ENCODE results near the gene APBB1.

Gene APBB1

GRCh38 chr11:6390718-6391469, 28.0 kb downstream of the APBB1 start:
- peaks cover 9% of the 10 kb centered on the region for H3K27me3 ChIP-seq (ENCODE audit: insufficient read depth, insufficient read length)
- no peaks in the 10 kb centered on the region for H3K9me3 ChIP-seq (ENCODE audit: insufficient read depth, low read length)
- peak overlapping the region; percentile 84 for H3K9ac ChIP-seq (ENCODE audit: insufficient read length, low read depth)
- H3K4me1 ChIP-seq (ENCODE audit: insufficient read depth, insufficient read length), result peaks cover 6% of the 10 kb centered on the region
- TF ChIP-seq SUZ12 (IDR thresholded peaks at IDR 0.05; ENCODE audit: extremely low read depth, insufficient read depth, insufficient read length) (no peak), YY1 (IDR thresholded peaks at IDR 0.05; ENCODE audit: insufficient read depth, insufficient read length) (no peak), ZNF274 (IDR thresholded peaks at IDR 0.05; ENCODE audit: low read depth, low read length) (no peak)
- peak overlapping the region; percentile 63 for H3K4me3 ChIP-seq (ENCODE audit: insufficient read length, low read depth)
- no peak for DNase-seq (ENCODE audit: low read depth, low spot score)
- peaks cover 21% of the 10 kb centered on the region for H3K36me3 ChIP-seq (ENCODE audit: insufficient read depth, insufficient read length, low read length)

- TF ChIP-seq YY1 (IDR thresholded peaks at IDR 0.05; ENCODE audit: insufficient read depth, insufficient read length) (no peak), ZNF274 (IDR thresholded peaks at IDR 0.05; ENCODE audit: low read depth, low read length) (no peak), SUZ12 (IDR thresholded peaks at IDR 0.05; ENCODE audit: extremely low read depth, insufficient read depth, insufficient read length) (no peak)
- Histone ChIP-seq H3K27me3 (ENCODE audit: insufficient read depth, insufficient read length) (peaks cover 9% of the 10 kb centered on the region), H3K36me3 (ENCODE audit: insufficient read depth, insufficient read length, low read length) (peaks cover 15% of the 10 kb centered on the region), H3K4me3 (ENCODE audit: insufficient read length, low read depth) (peak within 1 kb of the TSS; percentile 63), H3K9me3 (ENCODE audit: insufficient read depth, low read length) (no peaks in the 10 kb centered on the region), H3K4me1 (ENCODE audit: insufficient read depth, insufficient read length) (peaks cover 6% of the 10 kb centered on the region), H3K9ac (ENCODE audit: insufficient read length, low read depth) (peak within 1 kb of the TSS; percentile 84)
- DNase-seq (ENCODE audit: low read depth, low spot score), result peak; percentile 87
Observed at GRCh38 chr11:6389905-6390717, 28.8 kb downstream of the APBB1 start, which contains the start of gene SMPD1. Gene SMPD1 (plus strand): TSS chr11:6390474. CDS start chr11:6390599, 125 bp downstream.

- no peaks in the 10 kb centered on the region for H3K9me3 ChIP-seq (ENCODE audit: insufficient read depth, low read length)
- no peak overlapping the region for H3K4me3 ChIP-seq (ENCODE audit: insufficient read length, low read depth)
- H3K36me3 ChIP-seq (ENCODE audit: insufficient read depth, insufficient read length, low read length), result peaks cover 3% of the 10 kb centered on the region
- H3K9ac ChIP-seq (ENCODE audit: insufficient read length, low read depth), result no peak overlapping the region
- peaks cover 9% of the 10 kb centered on the region for H3K27me3 ChIP-seq (ENCODE audit: insufficient read depth, insufficient read length)
- no peak for DNase-seq (ENCODE audit: low read depth, low spot score)
- H3K4me1 ChIP-seq (ENCODE audit: insufficient read depth, insufficient read length), result peaks cover 6% of the 10 kb centered on the region
- TF ChIP-seq YY1 (IDR thresholded peaks at IDR 0.05; ENCODE audit: insufficient read depth, insufficient read length) (no peak), SUZ12 (IDR thresholded peaks at IDR 0.05; ENCODE audit: extremely low read depth, insufficient read depth, insufficient read length) (no peak), ZNF274 (IDR thresholded peaks at IDR 0.05; ENCODE audit: low read depth, low read length) (no peak)
Observed at GRCh38 chr11:6388748-6389147, 30.1 kb downstream of the APBB1 start.

- Histone ChIP-seq H3K4me1 (ENCODE audit: insufficient read depth, insufficient read length) (peaks cover 6% of the 10 kb centered on the region), H3K4me3 (ENCODE audit: insufficient read length, low read depth) (no peak overlapping the region), H3K9me3 (ENCODE audit: insufficient read depth, low read length) (no peaks in the 10 kb centered on the region), H3K27me3 (ENCODE audit: insufficient read depth, insufficient read length) (peaks cover 9% of the 10 kb centered on the region), H3K9ac (ENCODE audit: insufficient read length, low read depth) (no peak overlapping the region), H3K36me3 (ENCODE audit: insufficient read depth, insufficient read length, low read length) (peaks cover 3% of the 10 kb centered on the region)
- TF ChIP-seq SUZ12 (IDR thresholded peaks at IDR 0.05; ENCODE audit: extremely low read depth, insufficient read depth, insufficient read length), result no peak
- TF ChIP-seq ZNF274 (IDR thresholded peaks at IDR 0.05; ENCODE audit: low read depth, low read length), result no peak
- TF ChIP-seq YY1 (IDR thresholded peaks at IDR 0.05; ENCODE audit: insufficient read depth, insufficient read length), result no peak
- no peak for DNase-seq (ENCODE audit: low read depth, low spot score)
Observed at GRCh38 chr11:6387811-6388599, 30.9 kb downstream of the APBB1 start.

GRCh38 chr11:6385046-6385777, 33.7 kb downstream of the APBB1 start:
- Histone ChIP-seq H3K9me3 (ENCODE audit: insufficient read depth, low read length) (no peaks in the 10 kb centered on the region), H3K4me1 (ENCODE audit: insufficient read depth, insufficient read length) (peaks cover 2% of the 10 kb centered on the region), H3K27me3 (ENCODE audit: insufficient read depth, insufficient read length) (no peaks in the 10 kb centered on the region), H3K9ac (ENCODE audit: insufficient read length, low read depth) (peak overlapping the region; percentile 8), H3K4me3 (ENCODE audit: insufficient read length, low read depth) (no peak overlapping the region), H3K36me3 (ENCODE audit: insufficient read depth, insufficient read length, low read length) (no peaks in the 10 kb centered on the region)
- TF ChIP-seq YY1 (IDR thresholded peaks at IDR 0.05; ENCODE audit: insufficient read depth, insufficient read length) (no peak), SUZ12 (IDR thresholded peaks at IDR 0.05; ENCODE audit: extremely low read depth, insufficient read depth, insufficient read length) (no peak), ZNF274 (IDR thresholded peaks at IDR 0.05; ENCODE audit: low read depth, low read length) (no peak)
- peak; percentile 49 for DNase-seq (ENCODE audit: low read depth, low spot score)

- H3K4me3 ChIP-seq (ENCODE audit: insufficient read length, low read depth), result no peak overlapping the region
- TF ChIP-seq YY1 (IDR thresholded peaks at IDR 0.05; ENCODE audit: insufficient read depth, insufficient read length), result no peak
- no peak for TF ChIP-seq SUZ12 (IDR thresholded peaks at IDR 0.05; ENCODE audit: extremely low read depth, insufficient read depth, insufficient read length)
Observed at GRCh38 chr11:6378640-6378989, 40.3 kb downstream of the APBB1 start.

More at GRCh38 chr11:6378640-6378989, 40.3 kb downstream of the APBB1 start:
- no peak for DNase-seq (ENCODE audit: low read depth, low spot score)
- Histone ChIP-seq H3K9ac (ENCODE audit: insufficient read length, low read depth) (no peak overlapping the region), H3K4me1 (ENCODE audit: insufficient read depth, insufficient read length) (peaks cover 2% of the 10 kb centered on the region), H3K36me3 (ENCODE audit: insufficient read depth, insufficient read length, low read length) (no peaks in the 10 kb centered on the region), H3K27me3 (ENCODE audit: insufficient read depth, insufficient read length) (no peaks in the 10 kb centered on the region), H3K9me3 (ENCODE audit: insufficient read depth, low read length) (no peaks in the 10 kb centered on the region)
